ENCODE measurements around the gene GALNTL6.

Gene GALNTL6

DNA sequence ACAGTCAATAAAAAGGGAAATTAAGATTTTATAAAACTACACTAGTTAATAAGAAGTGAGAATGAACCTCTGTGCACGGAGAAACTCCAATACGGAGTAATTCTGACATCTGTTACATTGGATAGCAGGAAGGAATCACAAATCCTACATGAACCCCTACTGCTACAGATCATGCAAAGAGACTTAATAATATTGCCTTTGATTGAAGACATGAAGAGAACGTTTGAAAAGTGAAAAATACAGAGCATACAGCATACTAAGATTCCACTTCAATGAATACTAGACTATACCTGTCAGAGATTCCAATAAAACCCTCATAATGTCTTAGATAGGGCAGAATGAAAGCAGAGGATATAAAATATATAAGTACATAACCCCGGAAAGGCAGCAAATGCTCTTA is 995.0 kb downstream of the GALNTL6 start:
- TF ChIP-seq, protein P1, sequence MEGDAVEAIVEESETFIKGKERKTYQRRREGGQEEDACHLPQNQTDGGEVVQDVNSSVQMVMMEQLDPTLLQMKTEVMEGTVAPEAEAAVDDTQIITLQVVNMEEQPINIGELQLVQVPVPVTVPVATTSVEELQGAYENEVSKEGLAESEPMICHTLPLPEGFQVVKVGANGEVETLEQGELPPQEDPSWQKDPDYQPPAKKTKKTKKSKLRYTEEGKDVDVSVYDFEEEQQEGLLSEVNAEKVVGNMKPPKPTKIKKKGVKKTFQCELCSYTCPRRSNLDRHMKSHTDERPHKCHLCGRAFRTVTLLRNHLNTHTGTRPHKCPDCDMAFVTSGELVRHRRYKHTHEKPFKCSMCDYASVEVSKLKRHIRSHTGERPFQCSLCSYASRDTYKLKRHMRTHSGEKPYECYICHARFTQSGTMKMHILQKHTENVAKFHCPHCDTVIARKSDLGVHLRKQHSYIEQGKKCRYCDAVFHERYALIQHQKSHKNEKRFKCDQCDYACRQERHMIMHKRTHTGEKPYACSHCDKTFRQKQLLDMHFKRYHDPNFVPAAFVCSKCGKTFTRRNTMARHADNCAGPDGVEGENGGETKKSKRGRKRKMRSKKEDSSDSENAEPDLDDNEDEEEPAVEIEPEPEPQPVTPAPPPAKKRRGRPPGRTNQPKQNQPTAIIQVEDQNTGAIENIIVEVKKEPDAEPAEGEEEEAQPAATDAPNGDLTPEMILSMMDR (IDR thresholded peaks at IDR 0.05; ENCODE audit: borderline replicate concordance, insufficient read depth, low read depth, low read length), result no peak
- no peak overlapping the region for H3K4me3 ChIP-seq (ENCODE audit: low read depth, low read length)

DNA sequence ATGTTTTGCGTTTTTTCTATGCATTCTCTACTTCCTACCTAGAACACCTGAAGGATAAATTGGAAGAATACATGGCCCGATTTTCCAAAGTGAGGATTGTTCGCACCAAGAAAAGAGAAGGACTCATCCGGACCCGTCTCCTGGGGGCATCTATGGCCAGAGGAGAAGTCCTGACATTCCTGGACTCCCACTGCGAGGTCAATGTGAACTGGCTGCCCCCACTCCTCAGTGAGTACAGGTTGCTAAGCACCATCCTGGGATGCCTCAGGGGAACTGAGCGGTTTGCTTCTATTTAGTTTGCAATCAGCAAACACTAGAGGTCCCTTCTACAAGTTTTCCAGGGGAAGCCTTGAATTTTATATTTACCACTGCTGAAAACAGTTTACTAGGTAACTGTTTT is 996.1 kb downstream of the GALNTL6 start:
- H3K4me3 ChIP-seq (ENCODE audit: low read depth, low read length), result no peak overlapping the region
- TF ChIP-seq, protein P1 (IDR thresholded peaks at IDR 0.05; ENCODE audit: borderline replicate concordance, insufficient read depth, low read depth, low read length), result no peak

DNA sequence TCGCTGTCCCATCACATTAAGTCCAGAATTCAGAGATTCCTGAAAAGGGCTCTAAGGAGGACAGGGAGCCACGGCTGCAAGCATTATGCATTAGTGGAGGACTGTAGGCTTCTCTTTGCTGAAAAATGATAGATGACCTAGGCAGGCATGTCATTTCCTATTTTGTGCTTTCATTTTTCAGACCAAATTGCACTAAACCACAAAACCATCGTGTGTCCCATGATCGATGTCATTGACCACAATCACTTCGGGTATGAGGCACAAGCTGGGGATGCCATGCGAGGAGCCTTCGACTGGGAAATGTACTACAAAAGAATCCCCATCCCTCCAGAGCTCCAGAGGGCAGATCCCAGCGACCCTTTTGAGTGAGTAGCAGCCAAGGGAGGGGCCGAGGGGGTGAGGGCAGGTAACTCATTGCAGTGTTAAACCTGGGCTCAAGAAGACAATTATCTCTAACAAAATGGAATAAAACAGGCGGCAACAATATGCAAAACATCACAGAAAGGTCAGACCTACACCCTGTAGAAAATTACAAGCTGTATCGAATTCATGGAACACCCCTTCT is 1000.2 kb downstream of the GALNTL6 start:
- TF ChIP-seq, protein P1 (IDR thresholded peaks at IDR 0.05; ENCODE audit: borderline replicate concordance, insufficient read depth, low read depth, low read length), result no peak
- H3K4me3 ChIP-seq (ENCODE audit: low read depth, low read length), result no peak overlapping the region

DNA sequence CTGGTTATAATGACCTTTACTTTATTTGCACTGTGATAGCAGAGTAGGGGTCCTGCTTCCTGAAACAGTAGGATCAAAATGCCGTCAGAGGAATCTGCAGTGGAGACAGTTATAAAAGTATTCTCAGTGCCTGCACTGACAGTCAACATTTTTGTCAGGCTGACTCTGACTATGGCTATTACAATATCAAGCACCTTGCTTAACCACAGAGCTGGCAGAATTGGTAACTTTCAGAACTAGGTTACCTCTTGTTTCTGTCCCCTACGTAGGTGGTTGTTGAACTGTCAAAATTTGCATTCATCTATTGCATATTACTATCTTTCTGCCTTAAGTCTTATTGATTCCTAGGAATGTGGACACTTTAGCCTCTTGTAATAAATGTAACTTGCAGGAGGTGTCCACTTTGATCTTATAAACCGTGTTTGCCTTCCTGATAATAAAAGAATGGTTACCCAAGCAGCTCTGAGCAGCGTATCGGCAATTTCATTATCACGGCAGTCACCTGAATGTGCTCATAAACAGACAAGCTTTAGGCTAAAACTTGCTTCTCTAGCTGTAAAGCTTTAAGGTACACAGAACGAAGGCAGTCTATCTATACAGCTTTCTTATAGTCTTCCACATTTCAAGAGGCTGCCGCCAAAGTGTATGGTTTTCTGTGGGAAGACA is 1002.4 kb downstream of the GALNTL6 start:
- no peak overlapping the region for H3K4me3 ChIP-seq (ENCODE audit: low read depth, low read length)
- TF ChIP-seq, protein P1 (IDR thresholded peaks at IDR 0.05; ENCODE audit: borderline replicate concordance, insufficient read depth, low read depth, low read length), result no peak

DNA sequence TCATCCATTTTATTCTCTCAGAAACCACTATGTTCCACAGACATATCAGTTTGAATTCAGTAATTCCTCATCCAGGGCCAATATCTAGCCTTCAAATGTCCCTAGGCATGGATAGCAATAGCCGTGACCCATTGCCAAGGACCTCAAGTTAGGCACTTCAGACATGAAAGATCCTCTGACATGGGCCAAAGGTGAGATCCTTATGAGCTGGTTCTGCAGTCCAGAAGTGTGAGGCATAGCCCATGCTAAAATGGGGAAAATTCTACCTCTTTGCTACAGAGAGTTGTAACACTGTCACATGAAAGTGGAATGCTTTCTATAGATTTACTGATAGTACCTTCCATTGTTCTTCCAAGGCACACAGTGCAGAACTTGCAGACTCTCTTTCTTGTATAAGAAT is 1005.7 kb downstream of the GALNTL6 start:
- no peak overlapping the region for H3K4me3 ChIP-seq (ENCODE audit: low read depth, low read length)
- TF ChIP-seq, protein P1 (IDR thresholded peaks at IDR 0.05; ENCODE audit: borderline replicate concordance, insufficient read depth, low read depth, low read length), result no peak

DNA sequence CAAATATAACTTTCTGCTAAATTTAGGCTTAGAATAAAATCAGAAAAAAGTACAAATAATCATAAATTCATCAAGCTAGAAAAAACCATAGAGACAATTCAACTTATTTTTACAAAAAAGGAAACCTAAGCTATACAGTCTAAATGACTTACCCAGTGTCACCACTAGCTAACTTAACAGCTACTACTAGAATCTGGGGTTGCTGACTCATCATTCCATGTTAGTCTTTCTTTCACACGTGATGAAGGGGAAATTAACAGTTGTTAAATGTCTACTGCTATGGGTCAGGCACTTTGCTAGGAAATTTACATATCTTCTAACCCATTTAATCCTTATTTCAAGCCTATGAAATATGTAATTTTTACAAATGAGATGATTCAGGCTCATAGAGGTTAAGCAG is 1006.1 kb downstream of the GALNTL6 start:
- TF ChIP-seq, protein P1 (IDR thresholded peaks at IDR 0.05; ENCODE audit: borderline replicate concordance, insufficient read depth, low read depth, low read length), result no peak

DNA sequence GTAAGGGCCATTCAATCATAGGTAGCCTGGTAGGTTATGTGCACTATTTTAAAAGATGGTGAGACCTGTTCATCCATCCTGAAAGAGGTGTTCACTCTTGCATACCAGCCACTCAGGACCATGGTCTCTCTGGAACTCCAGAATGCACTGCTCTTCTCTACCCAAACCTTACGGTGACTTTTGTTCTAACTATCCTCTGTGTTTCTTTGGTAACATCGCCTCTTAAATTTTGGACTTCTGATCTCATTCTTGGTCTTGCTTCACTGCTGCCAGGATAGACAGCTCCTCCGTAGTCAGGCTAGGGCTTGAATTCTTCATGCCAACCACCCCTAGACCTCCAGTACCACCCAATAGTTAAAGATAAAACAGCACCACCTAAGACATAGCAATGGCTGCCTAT is 1009.1 kb downstream of the GALNTL6 start:
- H3K4me3 ChIP-seq (ENCODE audit: low read depth, low read length), result no peak overlapping the region
- TF ChIP-seq, protein P1 (IDR thresholded peaks at IDR 0.05; ENCODE audit: borderline replicate concordance, insufficient read depth, low read depth, low read length), result no peak

More for the DNA sequence above, 1006.1 kb downstream of the GALNTL6 start:
- no peak overlapping the region for H3K4me3 ChIP-seq (ENCODE audit: low read depth, low read length)
